Ovary (tissue), 3 donors: Measurements from ENCODE around the gene CPED1.

Experiments used
- CTCF ChIP-seq, 3 donors: fragments of 450-650 bp in 2 of 3; fragments of 200-600 bp in 1 of 3; IDR thresholded peaks; one replicate each; pipeline versions ENCODE4 v1.5.1 to v1.8.0; 2016 to 2022; ENCODE audit warnings: antibody characterized with exemption in 3 of 3, mild to moderate bottlenecking in 1 of 3
- POLR2A ChIP-seq: fragments of 450-650 bp; IDR thresholded peaks from one replicate; pipeline ENCODE4 v1.6.1; 2017; ENCODE audit warnings: antibody characterized with exemption, mild to moderate bottlenecking, moderate library complexity
- donor health status: DM: no; HTN: no; CAD: no.

- TF ChIP-seq CTCF (IDR thresholded peaks at IDR 0.05): no peak
- TF ChIP-seq POLR2A: no peak
Measured at GRCh38 chr7:121271098-121271497, 282.6 kb downstream of the CPED1 start.
